Endodermal cell (in vitro differentiated cells): ENCODE measurements around the gene AMTN. TPM values are rescaled to one million over a fixed set of nuclear protein-coding genes. Genes with fewer than 3 reads are reported as not detected.

Experiments
- DNase-seq: peaks from one replicate; pipeline ENCODE4 v3.0.0-alpha.2; 2017
- H3K27ac ChIP-seq: 2 replicates; pipeline ENCODE4 v1.5.1; 2013; ENCODE audit warnings: mild to moderate bottlenecking, low read depth, low read length, moderate library complexity
- H3K27me3 ChIP-seq: 2 replicates; pipeline ENCODE4 v1.6.1; 2013; ENCODE audit warnings: mild to moderate bottlenecking, low read length, moderate library complexity; ENCODE audit not compliant: insufficient read depth, control insufficient read depth, poor library complexity, severe bottlenecking
- H3K36me3 ChIP-seq: 2 replicates; pipeline ENCODE4 v1.7.0; 2013; ENCODE audit warnings: mild to moderate bottlenecking, low read length, moderate library complexity; ENCODE audit not compliant: control insufficient read depth, insufficient read depth
- H3K4me1 ChIP-seq: one replicate; pipeline ENCODE4 v1.7.0; 2013; ENCODE audit warnings: low read length; ENCODE audit not compliant: control insufficient read depth, insufficient read depth
- H3K4me3 ChIP-seq: 2 replicates; pipeline ENCODE4 v1.5.1; 2013; ENCODE audit warnings: mild to moderate bottlenecking, low read length, moderate library complexity
- H3K9ac ChIP-seq: 2 replicates; pipeline ENCODE4 v1.6.1; 2013; ENCODE audit warnings: mild to moderate bottlenecking, low read length, moderate library complexity; ENCODE audit not compliant: poor library complexity, severe bottlenecking; ENCODE audit errors: extremely low read depth
- H3K9me3 ChIP-seq: 2 replicates; pipeline ENCODE4 v1.6.1; 2013; ENCODE audit warnings: mild to moderate bottlenecking, low read length, moderate library complexity; ENCODE audit not compliant: control insufficient read depth
- H3K27ac Mint-ChIP-seq: 2 replicates; pipeline ENCODE4 v1.8.0; 2020; ENCODE audit warnings: mixed read lengths
- H3K27me3 Mint-ChIP-seq: 2 replicates; pipeline ENCODE4 v1.8.0; 2021; ENCODE audit warnings: mild to moderate bottlenecking, mixed read lengths; ENCODE audit not compliant: insufficient read depth
- H3K36me3 Mint-ChIP-seq: 2 replicates; pipeline ENCODE4 v1.8.0; 2020; ENCODE audit warnings: low read depth, mixed read lengths
- H3K4me1 Mint-ChIP-seq: 2 replicates; pipeline ENCODE4 v1.8.0; 2020; ENCODE audit warnings: mixed read lengths
- H3K4me3 Mint-ChIP-seq: 2 replicates; pipeline ENCODE4 v1.8.0; 2020; ENCODE audit warnings: mild to moderate bottlenecking, moderate library complexity, mixed read lengths
- H3K9me3 Mint-ChIP-seq: 2 replicates; pipeline ENCODE4 v1.8.0; 2020; ENCODE audit warnings: mild to moderate bottlenecking, mixed read lengths
- WGBS, 2 experiments: methylation state at CpG; one replicate each; pipeline versions ENCODE4 v1.1.5 to v1.1.7; 2013; ENCODE audit warnings: missing lambda C conversion rate in 2 of 2, mixed read lengths in 1 of 2; ENCODE audit not compliant: insufficient coverage in 1 of 2, insufficient read length in 1 of 2; 5-methylcytosine and 5-hydroxymethylcytosine counted together
- total RNA-seq, 2 donors: library from RNA; stranded (reverse); fragmentation: NEBNext Ultra II Directional in 1 of 2; extraction: Animal tissue kit (Norgen Biotek cat#: 25700) in 1 of 2; gene quantifications; 2 replicates in 1 of 2; 3 replicates in 1 of 2; pipeline ENCODE4 v1.2.1, GENCODE V29; 2021
- TF ChIP-seq, protein P1 (sequence below): fragments of 200-600 bp; sonication (generic); conservative IDR thresholded peaks from 2 replicates; pipeline ENCODE4 v1.5.0; 2021; ENCODE audit warnings: antibody characterized with exemption, mild to moderate bottlenecking

The AMTN gene
- total RNA-seq, 2 donors from 2014 or later: not detected

DNA sequence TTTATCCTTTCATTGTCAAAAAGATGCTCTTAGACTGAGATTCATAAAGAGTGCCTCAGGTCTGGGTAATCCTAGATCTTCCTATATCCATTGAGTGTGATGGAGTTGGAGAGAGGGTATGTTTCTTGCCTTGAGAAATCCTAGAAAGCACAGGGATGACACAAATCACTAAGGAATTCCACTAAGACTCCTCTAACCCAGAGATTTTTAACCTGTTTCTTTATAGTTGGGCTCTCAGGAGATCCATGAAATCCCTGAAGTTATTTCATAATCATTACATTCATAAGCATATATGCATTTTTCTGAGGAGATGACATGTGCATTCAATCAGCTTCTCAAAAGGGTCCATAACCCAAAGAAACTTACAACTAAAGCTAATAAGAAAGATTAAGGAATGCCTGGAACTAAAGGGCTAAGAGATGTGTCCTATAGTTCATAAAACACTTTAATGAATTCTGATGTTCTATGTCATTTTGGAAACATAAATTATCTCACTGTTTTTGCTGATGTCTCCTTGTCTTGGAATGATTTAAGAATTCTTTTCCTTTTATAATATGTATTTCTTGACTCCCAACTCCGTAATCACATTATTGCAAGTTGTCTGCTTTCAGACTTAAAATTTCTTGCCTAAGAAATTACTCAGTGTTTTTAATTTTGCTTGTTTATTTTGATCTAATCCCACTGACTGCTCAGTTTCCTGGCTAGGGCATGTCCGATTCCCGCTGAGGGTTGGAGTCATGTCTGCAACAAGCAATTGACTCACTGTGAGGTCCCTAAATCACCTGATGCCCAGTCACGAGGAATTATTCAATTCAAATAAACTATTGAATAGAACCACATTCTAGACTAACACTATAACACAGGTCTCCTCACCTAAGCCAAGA lies 2.8 kb upstream of the AMTN start:
- no peak overlapping the region for H3K4me3 ChIP-seq
- Mint-ChIP-seq H3K27me3 (no peaks in the 10 kb centered on the region), H3K27ac (no peak overlapping the region), H3K9me3 (no peaks in the 10 kb centered on the region), H3K36me3 (no peaks in the 10 kb centered on the region), H3K4me1 (no peaks in the 10 kb centered on the region), H3K4me3 (no peak overlapping the region)
- no peaks in the 10 kb centered on the region for H3K9me3 ChIP-seq
- WGBS, 2 experiments: 87 to 91% methylated on average over 3 to 4 of the region's 4 CpGs
- H3K4me1 ChIP-seq: no peaks in the 10 kb centered on the region
- no peak for DNase-seq
- TF ChIP-seq, protein P1, sequence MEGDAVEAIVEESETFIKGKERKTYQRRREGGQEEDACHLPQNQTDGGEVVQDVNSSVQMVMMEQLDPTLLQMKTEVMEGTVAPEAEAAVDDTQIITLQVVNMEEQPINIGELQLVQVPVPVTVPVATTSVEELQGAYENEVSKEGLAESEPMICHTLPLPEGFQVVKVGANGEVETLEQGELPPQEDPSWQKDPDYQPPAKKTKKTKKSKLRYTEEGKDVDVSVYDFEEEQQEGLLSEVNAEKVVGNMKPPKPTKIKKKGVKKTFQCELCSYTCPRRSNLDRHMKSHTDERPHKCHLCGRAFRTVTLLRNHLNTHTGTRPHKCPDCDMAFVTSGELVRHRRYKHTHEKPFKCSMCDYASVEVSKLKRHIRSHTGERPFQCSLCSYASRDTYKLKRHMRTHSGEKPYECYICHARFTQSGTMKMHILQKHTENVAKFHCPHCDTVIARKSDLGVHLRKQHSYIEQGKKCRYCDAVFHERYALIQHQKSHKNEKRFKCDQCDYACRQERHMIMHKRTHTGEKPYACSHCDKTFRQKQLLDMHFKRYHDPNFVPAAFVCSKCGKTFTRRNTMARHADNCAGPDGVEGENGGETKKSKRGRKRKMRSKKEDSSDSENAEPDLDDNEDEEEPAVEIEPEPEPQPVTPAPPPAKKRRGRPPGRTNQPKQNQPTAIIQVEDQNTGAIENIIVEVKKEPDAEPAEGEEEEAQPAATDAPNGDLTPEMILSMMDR: no peak
- no peaks in the 10 kb centered on the region for H3K36me3 ChIP-seq
- H3K27ac ChIP-seq: no peak overlapping the region
- H3K9ac ChIP-seq: no peak overlapping the region
- H3K27me3 ChIP-seq: peaks cover 6% of the 10 kb centered on the region

DNA sequence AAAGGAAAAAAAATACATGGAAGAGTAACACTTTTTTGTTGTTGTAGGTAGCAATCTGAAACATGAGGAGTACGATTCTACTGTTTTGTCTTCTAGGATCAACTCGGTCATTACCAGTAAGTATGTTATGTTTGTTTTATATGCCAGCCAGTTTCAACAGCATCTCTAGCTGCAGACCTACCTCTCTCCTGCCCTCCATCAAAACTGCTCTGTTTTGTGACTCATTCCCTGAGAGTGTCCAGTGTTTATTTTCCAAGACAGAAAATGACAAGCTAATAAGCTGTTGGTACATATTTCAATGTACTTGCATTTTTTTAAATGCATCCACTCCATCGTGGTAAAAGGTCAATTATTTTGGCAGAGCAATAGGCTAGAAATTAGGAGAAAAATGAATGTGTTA lies 347 bp downstream of the AMTN start:
- TF ChIP-seq, protein P1: no peak
- Mint-ChIP-seq H3K4me3 (no peak overlapping the region), H3K27ac (no peak overlapping the region), H3K4me1 (no peaks in the 10 kb centered on the region), H3K36me3 (no peaks in the 10 kb centered on the region), H3K27me3 (no peaks in the 10 kb centered on the region), H3K9me3 (no peaks in the 10 kb centered on the region)
- H3K9me3 ChIP-seq: no peaks in the 10 kb centered on the region
- no peaks in the 10 kb centered on the region for H3K4me1 ChIP-seq
- H3K9ac ChIP-seq: no peak overlapping the region
- H3K27ac ChIP-seq: no peak overlapping the region
- WGBS, 2 experiments: 59 to 93% methylated on average over 2 to 3 of the region's 3 CpGs
- H3K4me3 ChIP-seq: no peak overlapping the region
- no peaks in the 10 kb centered on the region for H3K27me3 ChIP-seq
- no peaks in the 10 kb centered on the region for H3K36me3 ChIP-seq
- no peak for DNase-seq

DNA sequence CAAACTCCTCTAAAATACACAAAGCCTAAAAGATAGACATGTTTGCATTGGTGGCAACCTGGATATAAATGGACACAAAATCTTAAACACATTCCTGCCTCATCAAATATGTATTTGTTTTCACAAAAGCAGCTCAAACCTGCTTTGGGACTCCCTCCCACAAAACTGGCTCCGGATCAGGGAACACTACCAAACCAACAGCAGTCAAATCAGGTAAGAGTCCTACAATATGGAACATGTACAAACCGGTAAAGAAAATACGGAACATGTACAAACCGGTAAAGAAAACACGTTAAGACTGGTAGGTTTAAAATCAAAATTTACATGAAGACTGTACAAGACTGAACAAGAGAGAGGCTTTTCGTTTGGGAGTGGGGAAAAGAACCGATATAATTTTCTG lies 4.3 kb downstream of the AMTN start:
- Mint-ChIP-seq H3K27ac (no peak overlapping the region), H3K36me3 (no peaks in the 10 kb centered on the region), H3K9me3 (no peaks in the 10 kb centered on the region), H3K27me3 (peaks cover 1% of the 10 kb centered on the region), H3K4me1 (no peaks in the 10 kb centered on the region), H3K4me3 (no peak overlapping the region)
- no peak for DNase-seq
- H3K27me3 ChIP-seq: no peaks in the 10 kb centered on the region
- no peak overlapping the region for H3K9ac ChIP-seq
- H3K36me3 ChIP-seq: no peaks in the 10 kb centered on the region
- no peak overlapping the region for H3K4me3 ChIP-seq
- TF ChIP-seq, protein P1: no peak
- H3K27ac ChIP-seq: no peak overlapping the region
- WGBS, 2 experiments: 90 to 100% methylated on average over 5 to 7 of the region's 7 CpGs
- H3K9me3 ChIP-seq: no peaks in the 10 kb centered on the region
- H3K4me1 ChIP-seq: no peaks in the 10 kb centered on the region
